GM21360 (cell line): ENCODE measurements around the gene EIF3B.
"Not testable (repeated sequence)": the region's sequence is repeated elsewhere in the genome, so short reads cannot be mapped to it uniquely, and the experiment has no call there.

Source experiments
- ATAC-seq: cut with Tn5 transposase; IDR thresholded peaks from one replicate; pipeline ENCODE4 v1.9.1; 2021; ENCODE audit warnings: mild to moderate bottlenecking, moderate library complexity; ENCODE audit not compliant: unreplicated experiment

The EIF3B gene

DNA sequence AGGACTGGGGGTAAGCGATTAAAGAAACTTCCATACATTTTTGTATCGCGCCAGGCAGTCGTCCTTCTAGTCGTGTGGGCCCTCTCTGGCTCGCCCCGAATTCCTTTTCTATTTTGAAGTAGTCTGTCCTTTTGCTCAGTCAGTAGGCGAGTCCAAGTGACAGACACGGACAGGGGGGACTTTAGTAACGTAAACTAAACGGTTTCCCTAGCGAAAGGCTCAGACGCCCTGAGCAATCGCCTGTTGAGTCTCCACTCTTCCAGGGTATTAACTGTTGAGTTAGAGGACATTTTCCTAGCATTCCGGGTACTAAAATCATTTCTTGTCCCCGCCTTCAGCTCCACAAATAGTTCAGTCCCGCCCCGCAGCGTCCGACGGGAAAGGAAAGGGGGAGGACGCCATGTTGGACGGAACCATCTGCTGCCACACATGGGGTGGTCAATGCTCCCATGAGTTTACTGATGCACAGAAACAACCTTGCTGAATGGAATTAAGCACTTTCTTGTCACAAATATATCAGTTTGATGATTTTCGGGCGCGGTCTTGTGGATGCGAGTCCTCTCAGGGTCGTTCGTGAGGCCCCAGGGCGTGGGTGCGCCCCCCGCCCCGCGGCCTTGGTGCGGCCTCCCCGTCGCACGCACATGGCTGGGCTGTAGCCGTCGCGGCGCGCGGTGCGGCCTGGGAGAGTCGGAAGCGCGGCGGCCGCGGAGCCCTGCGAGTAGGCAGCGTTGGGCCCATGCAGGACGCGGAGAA lies at the start of gene EIF3B:
Gene EIF3B, plus strand, starts transcription at position 642 of the 753 bp plus-strand sequence. Its CDS starts 95 bp downstream, at position 737.
- peak; percentile 72 for ATAC-seq

DNA sequence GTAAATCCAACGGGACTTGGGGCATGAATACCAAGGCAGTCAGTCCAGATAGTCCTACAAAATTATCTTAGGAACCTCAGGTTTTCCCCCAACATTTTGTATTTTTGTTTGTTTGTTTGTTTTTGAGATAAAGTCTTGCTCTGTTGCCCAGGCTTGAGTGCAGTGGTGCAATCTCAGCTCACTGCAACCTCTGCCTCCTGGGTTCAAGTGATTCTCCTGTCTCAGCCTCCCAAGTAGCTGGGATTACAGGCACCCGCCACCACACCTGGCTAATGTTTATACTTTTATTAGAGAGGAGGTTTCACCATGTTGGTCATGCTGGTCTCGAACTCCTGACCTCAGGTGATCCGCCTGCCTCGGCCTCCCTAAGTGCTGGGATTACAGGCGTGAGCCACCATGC lies 49.4 kb upstream of the EIF3B start:
- ATAC-seq: not testable (repeated sequence)

DNA sequence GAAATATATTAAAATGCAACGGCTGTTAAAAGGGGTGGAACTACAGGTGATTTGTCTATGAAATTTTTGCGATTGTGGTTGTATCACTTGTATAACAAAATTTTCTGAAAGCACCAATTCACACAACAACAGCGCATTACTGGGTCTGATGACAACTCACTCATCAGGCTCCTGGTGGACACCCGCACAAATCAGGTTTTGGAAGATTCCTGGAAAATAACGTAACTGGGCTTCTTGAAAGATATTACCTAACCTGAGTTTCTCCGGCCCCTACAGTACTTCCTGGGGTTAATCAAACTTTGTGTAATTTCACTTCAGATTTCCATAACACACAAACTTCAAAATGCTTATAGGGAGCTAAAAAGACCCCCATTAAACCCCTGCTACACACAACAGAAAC lies 47.9 kb upstream of the EIF3B start:
- no peak for ATAC-seq

DNA sequence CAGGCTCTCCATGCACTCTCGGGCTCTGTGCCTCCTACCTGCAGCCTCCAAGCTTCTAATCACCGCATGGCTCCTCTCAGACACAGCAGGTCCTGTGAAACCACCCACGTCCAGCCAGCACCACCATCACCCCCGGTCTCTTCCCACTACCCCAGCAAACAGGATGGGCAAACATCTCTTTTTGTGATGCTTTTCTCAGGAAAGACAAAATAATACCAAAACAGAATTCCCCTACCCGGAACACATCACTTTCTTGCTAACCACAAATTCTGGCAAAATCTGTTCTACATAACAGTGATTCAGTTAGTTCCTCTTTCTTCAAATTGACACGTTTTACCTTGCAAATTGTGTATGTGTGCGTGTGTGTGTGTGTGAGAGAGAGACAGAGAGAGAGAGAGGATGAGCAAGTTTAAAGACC lies 46.9 kb upstream of the EIF3B start:
- peak; percentile 40 for ATAC-seq

DNA sequence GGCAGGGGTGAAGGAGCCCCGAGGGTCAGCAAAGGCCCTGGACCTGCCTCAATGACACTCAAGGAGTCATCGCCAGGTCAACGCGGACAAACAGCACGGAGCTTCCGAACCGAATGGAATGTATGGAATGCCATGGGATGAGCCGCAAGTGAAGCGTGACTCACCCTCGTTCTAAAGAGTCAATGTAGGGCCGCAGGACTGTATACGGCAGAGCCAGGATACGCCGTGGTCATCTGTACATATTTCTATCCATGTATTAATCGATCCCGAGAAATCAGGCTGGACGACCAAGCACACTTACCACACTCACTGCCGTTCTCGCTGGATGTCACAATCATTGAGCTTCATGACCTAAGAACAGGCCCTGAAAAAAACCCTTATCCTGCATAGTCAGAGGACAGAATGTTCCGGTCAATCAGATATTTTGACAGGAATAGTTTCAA lies 44.7 kb upstream of the EIF3B start:
- ATAC-seq: no peak

DNA sequence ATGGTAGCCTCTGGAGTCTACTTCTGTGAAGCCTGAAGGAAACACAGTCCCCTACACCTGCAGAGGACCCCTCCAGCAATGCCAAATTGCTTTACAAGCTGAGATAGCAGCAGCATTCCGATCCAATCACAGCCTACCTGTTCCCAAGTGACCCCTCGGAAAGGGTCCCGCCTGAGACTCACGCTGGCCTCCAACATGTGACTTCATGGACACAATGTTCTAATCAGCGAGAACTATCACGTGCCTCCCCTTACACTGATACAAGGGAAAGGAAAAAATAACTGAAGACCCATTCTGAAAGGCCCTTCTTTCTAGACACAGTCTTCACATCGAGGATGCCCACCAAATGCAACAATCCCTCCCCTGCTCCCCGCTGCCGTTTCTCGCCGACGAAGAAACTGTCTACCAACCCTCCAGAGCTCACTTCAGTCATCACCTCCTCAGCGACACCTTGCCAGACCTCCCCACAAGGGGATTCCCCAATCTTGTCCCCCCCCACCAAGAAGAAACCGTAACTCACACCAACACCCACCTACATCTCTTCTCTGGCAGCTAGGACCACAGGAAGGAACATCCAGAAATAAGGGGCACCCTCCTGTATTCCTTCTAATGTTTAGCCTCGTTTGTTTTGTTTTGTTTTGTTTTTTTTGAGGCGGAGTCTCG lies 42.2 kb upstream of the EIF3B start:
- no peak for ATAC-seq

DNA sequence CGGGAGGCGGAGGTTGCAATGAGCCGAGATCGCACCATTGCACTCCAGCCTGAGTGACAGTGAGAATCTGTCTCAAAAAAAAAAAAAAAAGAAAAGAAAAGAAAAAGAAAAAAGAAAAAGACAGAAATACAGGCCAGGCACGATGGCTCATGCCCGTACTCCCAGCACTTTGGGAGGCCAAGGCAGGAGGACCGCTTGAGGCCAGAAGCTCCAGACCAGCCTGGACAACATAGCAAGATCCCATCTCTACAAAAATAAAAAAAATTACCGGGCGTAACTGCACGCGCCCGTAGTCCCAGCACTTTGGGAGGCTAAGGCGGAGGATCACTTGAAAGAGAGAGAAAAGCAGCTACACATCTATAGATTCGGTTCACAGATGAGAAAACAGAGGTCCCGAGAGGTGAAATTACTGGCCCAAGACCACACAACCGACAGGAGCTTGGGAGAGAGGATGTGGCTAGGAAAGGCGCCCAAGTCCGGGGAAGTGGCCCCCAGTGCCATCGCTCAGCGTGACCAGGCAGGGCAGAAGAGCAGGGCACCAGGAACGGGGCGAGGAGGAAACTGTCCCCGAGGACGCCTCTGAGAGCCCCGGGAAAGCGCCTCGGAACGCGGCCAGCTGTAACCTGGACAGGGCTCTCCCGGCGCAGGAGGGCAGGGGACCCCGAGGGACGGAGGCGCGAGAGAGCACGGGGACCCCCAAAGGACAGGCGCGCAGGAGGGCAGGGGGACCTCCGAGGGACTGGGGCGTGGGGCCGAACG lies 41.0 kb upstream of the EIF3B start:
- no peak for ATAC-seq

DNA sequence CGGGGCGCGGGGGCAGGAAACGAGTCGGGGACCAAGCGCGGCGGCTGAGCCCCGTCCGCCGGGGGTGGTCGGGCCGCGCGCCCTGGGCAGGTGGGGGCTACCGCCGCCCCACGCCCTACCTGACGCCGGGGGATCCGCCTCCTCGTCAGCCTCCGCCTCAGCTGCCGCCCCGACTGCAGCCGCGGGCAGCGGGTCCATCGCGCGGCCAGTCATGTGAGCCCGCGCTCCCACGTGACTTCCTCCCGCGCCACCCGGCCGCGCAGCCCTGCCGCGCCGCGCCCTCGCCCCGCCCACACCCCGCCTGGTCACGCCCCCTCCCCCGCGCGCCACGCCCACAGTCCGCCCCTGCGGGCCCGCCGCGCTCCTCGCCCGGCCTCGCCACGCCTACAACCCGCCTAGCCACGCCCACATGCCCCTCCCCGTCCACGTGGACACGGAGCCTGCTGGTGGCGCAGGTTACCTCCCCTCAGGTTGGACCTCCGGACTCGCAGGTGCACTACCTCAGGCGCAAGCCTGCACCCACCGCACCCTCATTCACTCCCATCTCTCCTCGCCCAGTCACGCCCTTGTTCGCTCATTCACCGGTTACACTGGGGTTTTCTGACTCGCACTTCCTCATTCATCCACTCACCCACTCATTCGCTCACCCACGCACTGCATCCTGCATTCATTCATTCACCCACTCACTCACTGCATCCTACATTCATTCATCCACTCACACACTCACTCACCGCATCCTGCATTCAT lies 40.2 kb upstream of the EIF3B start, which contains the start of gene SNX8:
Gene SNX8, minus strand, starts transcription at position 233 of the 747 bp plus-strand sequence. Its CDS starts 20 bp downstream, at position 213.
- peak; percentile 62 for ATAC-seq

DNA sequence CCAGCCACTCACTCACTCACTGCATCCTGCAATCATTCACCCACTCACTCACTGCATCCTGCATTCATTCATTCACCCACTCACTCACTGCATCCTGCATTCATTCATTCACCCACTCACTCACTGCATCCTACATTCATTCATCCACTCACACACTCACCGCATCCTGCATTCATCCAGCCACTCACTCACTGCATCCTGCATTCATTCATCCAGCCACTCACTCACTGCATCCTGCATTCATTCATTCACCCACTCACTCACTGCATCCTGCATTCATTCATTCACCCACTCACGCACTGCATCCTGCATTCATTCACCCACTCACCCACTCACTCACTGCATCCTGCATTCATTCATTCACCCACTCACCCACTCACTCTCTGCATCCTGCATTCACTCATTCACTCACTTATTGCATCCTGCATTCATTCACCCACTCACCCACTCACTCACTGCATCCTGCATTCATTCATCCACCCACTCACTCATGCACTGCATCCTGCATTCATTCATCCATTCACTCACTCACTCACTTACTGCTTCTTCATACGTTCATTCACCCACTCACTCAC lies 39.6 kb upstream of the EIF3B start:
- not testable (repeated sequence) for ATAC-seq

DNA sequence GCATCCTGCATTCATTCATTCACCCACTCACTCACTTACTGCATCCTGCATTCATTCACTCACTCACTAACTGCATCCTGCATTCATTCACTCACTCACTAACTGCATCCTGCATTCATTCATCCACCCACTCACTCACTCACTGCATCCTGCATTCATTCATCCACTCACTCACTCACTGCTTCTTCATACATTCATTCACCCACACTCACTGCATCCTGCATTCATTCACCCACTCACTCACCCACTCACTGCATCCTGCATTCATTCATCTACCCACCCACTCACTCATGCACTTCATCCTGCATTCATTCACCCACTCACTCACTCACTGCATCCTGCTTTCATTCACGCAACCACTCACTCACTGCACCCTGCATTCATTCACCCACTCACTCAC lies 38.8 kb upstream of the EIF3B start:
- ATAC-seq: no peak

DNA sequence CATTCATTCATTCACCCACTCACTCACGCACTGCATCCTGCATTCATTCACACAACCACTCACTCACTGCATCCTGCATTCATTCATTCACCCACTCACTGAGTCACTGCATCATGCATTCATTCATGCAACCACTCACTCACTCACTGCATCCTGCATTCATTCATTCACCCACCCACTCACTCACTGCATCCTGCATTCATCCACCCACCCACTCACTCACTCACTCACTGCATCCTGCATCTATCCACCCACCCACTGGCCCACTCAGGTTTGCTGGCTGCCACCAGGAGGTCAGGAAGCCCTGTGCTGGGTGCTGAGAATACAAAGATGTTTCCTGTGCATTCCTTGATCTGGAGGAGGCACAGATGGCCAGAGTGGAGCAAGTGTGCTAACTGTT lies 38.0 kb upstream of the EIF3B start:
- ATAC-seq: no peak

DNA sequence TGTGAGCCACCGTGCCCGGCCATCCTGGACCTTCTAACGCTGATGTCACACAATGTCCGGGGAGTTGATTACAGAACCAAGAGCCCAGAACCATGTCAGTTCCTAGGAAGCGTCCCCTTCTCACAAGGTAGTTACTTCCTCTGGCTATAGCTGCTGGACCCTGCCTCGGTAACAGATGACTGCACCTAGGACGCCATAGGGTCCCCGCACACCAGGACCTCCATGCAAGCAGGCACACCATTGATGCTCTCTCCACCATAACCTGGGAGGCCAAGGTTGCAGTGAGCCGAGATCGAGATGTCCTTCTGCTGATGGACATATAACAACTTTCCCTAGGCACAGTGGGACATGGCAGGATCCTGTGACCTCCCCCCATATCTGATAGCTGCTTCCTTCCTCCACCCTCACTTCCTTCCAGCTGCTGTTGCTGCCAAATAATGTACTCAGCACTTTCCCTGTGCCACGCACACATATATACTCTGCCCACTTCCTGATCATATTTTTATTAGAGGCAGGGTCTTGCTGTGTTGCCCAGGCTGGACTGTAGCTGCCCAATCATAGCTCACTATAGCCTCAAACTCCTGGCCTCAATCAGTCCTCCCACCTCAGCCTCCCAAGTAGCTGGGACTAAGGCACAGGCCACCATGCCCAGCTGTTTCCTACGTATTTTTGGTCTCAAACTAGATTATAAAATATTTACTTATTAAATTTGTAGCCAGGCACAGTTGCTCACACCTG lies 36.9 kb upstream of the EIF3B start:
- ATAC-seq: no peak

DNA sequence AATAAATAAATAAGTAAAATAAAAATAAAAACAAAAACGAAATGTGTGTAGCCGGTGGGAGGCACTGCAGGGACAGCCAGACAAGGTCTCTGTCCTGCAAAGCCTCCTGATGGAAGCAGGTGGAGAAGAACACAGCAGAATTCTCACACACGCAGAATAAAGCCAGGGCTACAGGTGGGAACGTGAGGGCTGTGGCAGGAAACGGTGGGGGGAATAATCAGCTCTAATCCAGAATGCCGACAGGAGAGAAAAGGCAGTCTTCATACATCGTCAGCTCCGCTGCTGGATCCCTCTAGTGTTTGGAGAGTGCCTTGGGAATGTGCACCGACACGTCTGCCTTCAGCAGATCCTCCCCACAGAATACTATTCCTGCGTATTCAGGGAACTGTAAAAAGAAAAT lies 33.6 kb upstream of the EIF3B start:
- ATAC-seq: no peak

DNA sequence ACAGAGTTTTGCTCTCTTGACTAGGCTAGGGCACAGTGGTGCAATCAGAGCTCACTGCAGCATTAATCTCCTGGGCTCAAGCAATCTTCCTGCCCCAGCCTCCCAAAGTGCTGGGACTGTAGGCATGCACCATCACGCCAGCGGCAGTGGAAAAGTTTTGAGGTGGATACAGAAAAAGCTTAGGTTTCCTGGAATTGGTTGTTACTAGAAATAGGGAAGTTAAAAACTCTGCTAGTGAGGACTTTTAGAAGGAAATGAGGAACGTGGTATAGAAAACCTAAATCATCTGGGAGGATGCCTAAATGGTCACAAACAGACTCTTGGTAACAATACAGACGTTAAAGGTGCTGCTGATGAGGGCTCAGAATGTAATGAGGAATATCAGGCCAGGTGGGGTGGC lies 29.5 kb upstream of the EIF3B start:
- ATAC-seq: no peak

DNA sequence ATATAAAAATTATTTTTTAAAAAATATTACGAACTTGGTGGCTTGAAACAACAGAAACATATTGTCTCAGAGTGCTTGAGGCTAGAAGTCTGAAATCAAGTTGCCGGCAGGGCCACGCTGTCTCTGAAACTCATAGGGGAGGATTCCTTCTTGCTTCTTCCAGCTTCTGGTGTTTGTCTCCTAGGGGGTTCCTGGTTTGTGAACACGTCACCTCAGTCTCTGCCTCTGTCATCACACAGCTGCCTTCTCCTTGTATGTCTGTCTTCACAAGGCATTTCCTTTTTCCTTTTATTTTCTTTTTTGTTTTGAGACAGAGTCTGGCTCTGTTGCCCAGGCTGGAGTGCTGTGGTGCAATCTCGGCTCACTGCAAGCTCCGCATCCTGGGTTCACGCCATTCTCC lies 27.7 kb upstream of the EIF3B start:
- no peak for ATAC-seq

DNA sequence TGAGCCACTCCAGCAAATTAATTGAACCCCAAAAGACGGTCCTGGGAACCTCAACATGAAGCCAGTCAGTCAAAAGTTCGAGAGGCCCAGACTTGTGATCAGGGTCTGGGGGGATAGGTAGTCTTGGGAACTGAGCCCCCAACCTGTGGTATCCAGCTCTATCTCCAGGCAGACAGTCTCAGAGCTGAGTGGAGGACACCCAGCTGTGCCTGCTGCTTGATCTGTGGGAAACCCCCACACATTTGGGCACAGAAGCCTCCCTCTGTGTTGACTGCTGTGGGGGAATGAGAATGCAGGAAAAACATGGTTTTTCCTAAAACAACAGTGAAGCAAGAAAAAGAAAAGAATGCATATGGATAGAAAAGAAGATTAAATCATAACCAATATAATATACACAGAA lies 24.1 kb upstream of the EIF3B start:
- no peak for ATAC-seq

DNA sequence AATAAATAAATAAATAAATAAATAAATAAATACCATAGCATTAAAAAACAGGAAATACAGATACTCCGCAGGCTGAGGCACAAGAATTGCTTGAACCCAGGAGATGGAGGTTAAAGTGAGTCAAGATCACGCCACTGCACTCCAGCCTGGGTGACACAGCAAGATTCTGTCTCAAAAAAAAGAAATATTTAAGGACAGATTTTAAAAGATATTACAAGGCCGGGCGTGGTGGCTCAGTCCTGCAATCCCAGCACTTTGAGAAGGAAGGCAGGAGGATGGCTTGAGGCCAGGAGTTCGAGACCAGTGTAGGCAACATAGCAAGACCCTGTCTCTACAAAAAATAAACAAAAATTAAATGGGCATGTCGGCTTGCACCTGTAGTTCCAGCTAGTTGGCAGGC lies 22.9 kb upstream of the EIF3B start:
- ATAC-seq: no peak

DNA sequence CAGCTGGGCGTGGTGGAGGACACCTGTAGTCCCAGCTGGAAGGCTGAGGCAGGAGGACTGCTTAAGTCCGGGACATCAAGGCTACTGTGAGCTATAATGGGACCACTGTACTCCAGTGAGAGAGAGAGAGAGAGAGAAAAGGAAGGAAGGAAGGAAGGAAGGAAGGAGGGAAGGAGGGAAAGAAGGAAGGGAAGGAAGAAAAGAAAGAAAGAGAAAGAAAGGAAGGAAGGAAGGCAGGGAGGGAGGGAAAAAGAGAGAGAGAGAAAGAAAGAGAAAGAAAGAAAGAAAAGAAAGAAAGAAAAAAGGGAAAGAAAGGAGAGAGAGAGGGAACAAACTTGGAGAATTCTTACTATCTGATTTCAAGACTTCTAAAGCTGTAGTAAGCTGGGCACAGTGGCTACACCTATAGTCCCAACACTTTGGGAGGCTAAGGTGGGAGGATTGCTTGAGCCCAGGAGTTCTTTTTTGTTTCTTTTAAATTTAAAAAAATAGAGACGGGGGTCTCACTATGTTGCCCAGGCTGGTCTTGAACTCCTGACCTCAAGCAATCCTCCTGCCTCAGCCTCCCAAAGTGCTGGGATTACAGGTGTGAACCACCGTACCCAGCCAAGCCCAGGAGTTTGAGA lies 21.9 kb upstream of the EIF3B start:
- ATAC-seq: not testable (repeated sequence)

DNA sequence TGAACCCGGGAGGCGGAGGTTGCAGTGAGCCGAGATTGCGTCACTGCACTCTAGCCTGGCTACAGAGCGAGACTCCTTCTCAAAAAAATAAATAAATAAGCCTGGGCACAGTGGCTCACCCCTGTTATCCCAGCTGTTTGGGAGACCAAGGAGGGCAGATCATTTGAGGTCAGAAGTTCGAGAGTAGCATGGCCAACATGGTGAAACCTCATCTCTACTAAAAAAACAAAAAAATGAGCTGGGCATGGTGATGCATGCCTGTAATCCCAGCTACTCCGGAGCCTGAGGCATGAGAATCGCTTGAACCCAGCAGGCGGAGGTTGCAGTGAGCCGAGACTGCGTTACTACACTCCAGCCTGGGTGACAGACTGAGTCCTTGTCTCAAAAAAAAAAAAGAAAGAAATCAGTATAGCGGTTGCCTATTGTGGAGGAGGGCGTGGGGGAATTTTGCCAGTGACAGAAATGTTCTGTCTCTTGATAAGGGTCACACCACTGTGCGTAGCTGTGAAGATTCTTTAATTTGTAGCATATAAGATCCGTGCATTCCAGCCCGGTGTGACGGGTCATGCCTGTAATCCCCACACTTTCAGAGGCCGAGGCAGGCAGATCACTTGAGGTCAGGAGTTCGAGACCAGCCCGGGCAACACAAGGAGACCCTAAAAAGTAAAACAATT lies 17.9 kb upstream of the EIF3B start:
- no peak for ATAC-seq
